ENCODE data around the gene CDYL.
"Not testable (repeated sequence)": the region's sequence is repeated elsewhere in the genome, so short reads cannot be mapped to it uniquely, and the experiment has no call there.

The CDYL gene

DNA sequence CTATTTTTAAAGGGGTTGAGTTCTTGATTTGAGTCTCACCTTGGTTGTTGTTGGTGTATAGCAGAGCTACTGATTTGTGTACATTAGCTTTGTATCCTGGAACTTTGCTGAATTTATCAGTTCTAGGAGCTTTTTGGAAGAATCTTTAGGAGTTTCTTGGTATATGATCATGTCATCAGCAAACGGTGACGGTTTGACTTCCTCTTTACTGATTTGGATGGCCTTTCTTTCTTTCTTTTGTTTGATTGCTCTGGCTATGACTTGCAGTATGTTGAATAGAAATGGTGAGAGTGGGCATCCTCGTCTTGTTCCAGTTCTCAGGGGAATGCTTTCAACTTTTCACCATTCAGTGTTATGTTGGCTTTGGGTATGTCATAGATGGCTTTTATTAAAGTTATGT, 64.0 kb downstream of the CDYL start:
- H3K4me3 ChIP-seq (ENCODE audit: low read depth, low read length), result no peak overlapping the region
- in situ Hi-C loops (cut with HindIII; ENCODE audit: low sequenced_read_pairs), result no loop called here
- DNase-seq (ENCODE audit: low read depth), result no peak
- TF ChIP-seq, protein P1, sequence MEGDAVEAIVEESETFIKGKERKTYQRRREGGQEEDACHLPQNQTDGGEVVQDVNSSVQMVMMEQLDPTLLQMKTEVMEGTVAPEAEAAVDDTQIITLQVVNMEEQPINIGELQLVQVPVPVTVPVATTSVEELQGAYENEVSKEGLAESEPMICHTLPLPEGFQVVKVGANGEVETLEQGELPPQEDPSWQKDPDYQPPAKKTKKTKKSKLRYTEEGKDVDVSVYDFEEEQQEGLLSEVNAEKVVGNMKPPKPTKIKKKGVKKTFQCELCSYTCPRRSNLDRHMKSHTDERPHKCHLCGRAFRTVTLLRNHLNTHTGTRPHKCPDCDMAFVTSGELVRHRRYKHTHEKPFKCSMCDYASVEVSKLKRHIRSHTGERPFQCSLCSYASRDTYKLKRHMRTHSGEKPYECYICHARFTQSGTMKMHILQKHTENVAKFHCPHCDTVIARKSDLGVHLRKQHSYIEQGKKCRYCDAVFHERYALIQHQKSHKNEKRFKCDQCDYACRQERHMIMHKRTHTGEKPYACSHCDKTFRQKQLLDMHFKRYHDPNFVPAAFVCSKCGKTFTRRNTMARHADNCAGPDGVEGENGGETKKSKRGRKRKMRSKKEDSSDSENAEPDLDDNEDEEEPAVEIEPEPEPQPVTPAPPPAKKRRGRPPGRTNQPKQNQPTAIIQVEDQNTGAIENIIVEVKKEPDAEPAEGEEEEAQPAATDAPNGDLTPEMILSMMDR (IDR thresholded peaks at IDR 0.05; ENCODE audit: low read depth, low read length, missing control alignments), result no peak

DNA sequence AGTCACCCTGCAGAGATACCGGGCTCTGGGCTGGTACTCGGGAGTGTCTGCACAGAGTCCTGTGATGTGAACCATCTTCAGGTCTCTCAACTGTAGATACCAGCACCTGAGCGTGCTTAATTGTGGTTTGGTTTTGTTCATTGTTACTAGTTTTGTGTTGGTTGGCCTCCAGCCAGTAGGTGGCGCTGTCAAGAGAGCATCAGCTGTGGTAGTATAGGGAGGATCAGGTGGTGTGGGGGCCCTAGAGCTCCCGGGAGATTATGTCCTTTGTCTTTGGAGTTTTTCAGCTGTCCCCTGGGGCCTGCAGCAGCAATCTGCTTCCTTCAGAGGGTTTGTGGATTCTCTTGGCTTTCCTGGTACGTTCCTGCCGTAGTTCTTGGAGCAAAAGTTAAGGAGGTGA, 67.9 kb downstream of the CDYL start:
- DNase-seq (ENCODE audit: low read depth), result no peak
- in situ Hi-C loops (cut with HindIII; ENCODE audit: low sequenced_read_pairs), result no loop called here
- TF ChIP-seq, protein P1 (IDR thresholded peaks at IDR 0.05; ENCODE audit: low read depth, low read length, missing control alignments), result no peak
- no peak overlapping the region for H3K4me3 ChIP-seq (ENCODE audit: low read depth, low read length)

DNA sequence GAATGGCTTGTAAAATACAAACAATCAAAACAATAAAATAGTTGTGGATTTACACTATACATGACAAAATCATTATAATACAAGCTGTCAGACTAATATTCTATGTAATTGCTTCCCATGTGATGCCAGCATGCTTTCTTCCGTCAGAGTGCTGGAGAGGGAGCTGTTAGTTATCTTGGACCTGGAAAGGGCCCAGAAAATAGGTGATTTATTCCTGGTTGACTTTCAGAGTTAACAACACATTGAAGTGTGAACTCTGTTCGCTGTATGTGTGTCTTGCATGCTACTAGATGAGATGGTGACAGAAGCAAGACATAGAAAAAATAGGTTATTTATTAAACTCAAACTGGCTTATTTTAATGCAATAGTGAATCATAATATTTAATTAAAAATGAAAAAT, 70.2 kb downstream of the CDYL start:
- TF ChIP-seq, protein P1 (IDR thresholded peaks at IDR 0.05; ENCODE audit: low read depth, low read length, missing control alignments), result no peak
- no peak for DNase-seq (ENCODE audit: low read depth)
- H3K4me3 ChIP-seq (ENCODE audit: low read depth, low read length), result no peak overlapping the region
- in situ Hi-C loops (cut with HindIII; ENCODE audit: low sequenced_read_pairs), result no loop called here

DNA sequence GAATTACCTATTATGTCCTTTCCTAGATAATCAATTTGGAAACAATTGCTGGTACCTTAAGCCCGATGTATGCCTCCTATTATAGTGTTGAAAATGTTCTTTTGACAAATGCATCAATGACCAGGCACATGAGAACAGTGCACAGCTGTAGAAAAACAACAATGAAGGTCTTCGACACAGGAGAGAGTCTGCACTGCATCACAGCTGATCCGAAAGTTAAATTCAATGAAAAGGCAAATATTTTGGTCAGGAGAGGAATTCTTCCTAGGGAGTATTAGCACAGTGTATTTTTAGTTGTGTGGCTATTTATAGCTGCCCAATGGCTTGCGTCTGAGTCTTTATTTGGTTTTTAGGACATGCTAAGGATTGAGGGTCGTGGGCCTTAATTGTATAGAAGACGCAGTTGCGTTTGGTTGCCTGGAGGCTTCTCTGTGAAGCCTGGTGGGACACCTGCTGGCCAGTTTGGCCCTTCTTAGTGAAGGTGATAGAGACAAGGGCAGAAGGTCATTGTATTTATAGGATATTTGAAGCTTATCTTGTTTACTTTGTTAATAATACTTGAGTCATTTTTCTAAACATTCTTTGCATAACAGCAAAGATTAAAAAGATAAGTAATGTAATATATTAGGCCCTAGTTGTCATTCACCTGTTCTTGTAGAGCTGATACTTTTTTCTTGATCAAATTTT, 72.3 kb downstream of the CDYL start:
- in situ Hi-C loops (cut with HindIII; ENCODE audit: low sequenced_read_pairs), result no loop called here
- no peak for DNase-seq (ENCODE audit: low read depth)

DNA sequence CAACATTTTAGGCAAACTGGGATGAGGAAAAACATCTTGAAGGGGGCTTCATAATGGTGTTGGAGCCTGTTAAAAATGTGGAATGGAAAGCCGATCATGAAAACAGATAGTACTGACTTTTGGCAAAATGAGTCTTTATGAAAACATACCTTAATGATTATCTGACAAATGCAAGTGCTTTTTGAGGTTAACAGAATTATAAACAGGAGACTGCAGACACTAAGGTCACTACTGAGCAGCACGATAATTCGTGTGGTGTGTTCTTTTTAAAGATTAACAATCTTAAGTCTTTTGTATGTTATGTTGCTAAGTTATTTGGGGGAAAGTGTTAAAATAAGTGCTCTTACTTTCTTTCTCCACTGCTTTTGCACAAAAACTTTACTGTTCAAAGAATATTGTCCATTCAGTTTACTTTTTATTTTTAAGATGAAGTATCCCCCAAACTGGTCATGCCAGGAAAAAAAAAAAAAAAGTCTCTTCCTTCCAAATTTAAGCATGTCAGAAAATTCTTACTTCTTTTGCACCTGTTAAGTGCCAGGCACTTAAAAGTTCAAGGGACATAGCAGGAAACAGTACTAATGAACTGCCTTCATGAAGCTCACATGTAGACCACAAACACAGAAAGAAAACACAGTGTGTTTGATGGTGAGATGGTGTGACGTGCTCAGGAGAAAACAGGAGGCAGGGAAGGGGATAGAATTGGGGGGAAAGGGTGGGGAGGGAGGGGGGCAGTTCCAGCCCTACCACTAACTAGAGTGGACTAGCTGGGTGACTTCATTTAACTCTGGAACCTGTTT, 73.2 kb downstream of the CDYL start:
- H3K4me3 ChIP-seq (ENCODE audit: low read depth, low read length), result no peak overlapping the region
- TF ChIP-seq, protein P1 (IDR thresholded peaks at IDR 0.05; ENCODE audit: low read depth, low read length, missing control alignments), result no peak
- in situ Hi-C loops (cut with HindIII; ENCODE audit: low sequenced_read_pairs), result no loop called here
- no peak for DNase-seq (ENCODE audit: low read depth)

More for the DNA sequence above, 72.3 kb downstream of the CDYL start:
- TF ChIP-seq, protein P1 (IDR thresholded peaks at IDR 0.05; ENCODE audit: low read depth, low read length, missing control alignments), result peak; percentile 32
- H3K4me3 ChIP-seq (ENCODE audit: low read depth, low read length), result no peak overlapping the region

DNA sequence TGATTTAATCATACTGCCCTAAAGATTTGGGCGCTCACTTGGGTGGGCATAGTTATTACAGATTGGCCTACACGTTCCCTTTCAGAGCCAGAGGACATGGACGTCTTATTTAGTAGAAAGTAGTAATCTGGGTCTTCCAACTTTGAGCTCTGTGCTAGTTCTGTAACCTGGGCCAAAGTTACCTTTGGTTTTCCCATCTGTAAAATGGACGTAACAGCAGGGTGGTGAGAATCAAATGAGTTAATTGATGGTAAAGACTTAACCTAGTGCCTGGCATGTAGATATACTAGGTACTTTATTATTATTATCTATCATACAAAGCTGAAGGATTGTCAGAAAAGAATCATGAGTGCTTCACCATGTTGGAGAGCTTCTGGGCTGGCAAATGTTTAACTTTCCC, 74.8 kb downstream of the CDYL start:
- DNase-seq (ENCODE audit: low read depth), result no peak
- in situ Hi-C loops (cut with HindIII; ENCODE audit: low sequenced_read_pairs), result no loop called here
- H3K4me3 ChIP-seq (ENCODE audit: low read depth, low read length), result no peak overlapping the region
- TF ChIP-seq, protein P1 (IDR thresholded peaks at IDR 0.05; ENCODE audit: low read depth, low read length, missing control alignments), result no peak

DNA sequence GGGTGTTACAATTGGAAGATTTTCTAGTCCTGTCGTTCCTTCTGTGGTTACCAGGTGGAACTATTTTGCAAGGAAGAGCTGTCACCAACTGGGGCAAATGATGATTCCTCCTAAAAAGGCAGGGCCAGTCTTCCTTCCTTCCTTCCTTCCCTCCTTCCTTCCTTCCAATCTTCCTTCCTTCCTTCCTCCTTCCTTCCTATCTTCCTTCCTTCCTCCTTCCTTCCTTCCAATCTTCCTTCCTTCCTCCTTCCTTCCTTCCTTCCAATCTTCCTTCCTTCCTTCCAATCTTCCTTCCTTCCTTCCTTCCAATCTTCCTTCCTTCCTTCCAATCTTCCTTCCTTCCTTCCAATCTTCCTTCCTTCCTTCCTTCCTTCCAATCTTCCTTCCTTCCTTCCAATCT, 76.0 kb downstream of the CDYL start:
- DNase-seq (ENCODE audit: low read depth); in situ Hi-C loops (cut with HindIII; ENCODE audit: low sequenced_read_pairs): not testable (repeated sequence)

More for the DNA sequence above, 76.0 kb downstream of the CDYL start:
- H3K4me3 ChIP-seq (ENCODE audit: low read depth, low read length), result not testable (repeated sequence)

Measured in astrocyte of the cerebellum (primary cell).